HG02943 (cell line): ENCODE measurements around the gene TOP1.
A peak's percentile ranks its signal among the peaks of the same experiment; 100 is the strongest.

Experiments used
- ATAC-seq: cut with Tn5 transposase; IDR thresholded peaks from one replicate; pipeline ENCODE4 v1.9.1; 2021; ENCODE audit warnings: mild to moderate bottlenecking, low read depth, moderate library complexity; ENCODE audit not compliant: unreplicated experiment

The TOP1 gene

GRCh38 chr20:41054070-41054846 lies 25.6 kb downstream of the TOP1 start:
- no peak for ATAC-seq

- ATAC-seq: no peak
Measured at GRCh38 chr20:41054847-41055230, 26.2 kb downstream of the TOP1 start.

GRCh38 chr20:41055679-41056078 lies 27.1 kb downstream of the TOP1 start:
- ATAC-seq: no peak

DNA sequence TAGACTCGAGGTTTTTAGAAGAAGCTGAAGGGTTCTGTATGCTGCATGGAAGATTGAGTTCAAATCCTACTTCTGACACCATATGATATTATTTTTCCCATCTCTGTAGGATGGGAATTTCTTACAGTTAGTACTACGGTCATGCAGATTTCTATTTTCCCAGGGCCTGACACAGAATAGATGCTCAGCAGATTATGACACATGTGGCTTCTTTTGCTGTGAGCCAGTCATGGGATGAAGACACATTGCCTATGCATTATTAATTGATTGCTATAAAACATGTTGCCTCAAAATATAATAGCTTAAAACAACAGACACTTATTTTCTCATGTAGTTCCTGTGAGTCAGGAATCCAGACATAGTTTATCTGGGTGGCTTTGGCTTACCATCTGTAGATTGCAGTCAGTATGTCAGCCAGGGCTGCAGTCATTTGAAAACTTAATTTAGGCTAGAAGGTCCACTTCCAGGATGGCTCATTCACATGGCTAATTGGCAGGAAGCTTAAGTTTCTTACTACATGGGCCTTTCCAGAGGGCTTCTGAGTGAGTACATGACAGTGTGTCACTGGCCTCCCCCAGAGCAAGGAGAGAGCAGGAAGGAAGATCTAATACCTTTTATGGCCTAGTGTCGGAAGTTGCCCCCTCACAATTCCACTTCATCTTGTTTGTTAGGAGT lies 29.5 kb downstream of the TOP1 start:
- no peak for ATAC-seq

DNA sequence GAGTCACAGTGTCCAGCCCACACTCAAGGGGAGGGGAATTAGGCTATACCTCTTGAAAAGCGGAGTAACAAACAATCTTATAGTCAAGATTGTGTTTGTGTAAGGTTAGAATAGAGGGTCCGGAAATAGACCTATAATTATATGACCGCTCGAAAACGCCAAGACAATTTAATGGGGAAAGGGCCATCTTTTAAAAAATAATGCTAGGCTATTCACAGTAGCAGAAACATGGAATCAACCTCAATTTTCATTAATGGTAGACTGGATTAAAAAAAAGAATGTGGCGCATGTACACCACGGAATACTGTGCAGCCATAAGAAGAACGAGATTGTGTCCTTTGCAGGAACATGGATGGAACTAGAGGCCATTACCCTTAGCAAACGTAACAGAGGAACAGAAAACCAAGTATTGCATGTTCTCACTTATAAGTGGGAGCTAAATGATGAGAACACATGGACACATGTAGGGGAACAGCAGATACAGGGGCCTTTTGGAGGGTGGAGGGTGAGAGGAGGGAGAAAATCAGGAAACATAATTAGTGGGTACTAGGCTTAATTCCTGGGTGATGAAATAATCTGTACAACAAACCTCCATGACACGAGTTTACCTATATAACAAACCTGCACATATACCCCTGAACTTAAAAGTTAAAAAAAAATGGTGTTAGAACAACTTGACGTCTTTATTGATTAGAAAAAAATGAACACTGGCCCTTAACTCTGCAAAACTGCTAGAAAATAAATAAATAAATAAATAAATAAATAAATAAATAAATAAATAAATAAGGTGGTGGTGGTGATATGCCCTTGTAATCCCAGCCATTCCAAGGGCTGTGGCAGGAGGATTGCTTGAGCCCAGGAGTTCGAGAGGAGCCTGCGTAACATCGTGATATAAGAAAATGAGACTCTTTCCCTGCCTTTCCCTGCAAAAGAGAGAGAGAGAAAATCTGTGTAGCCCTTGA lies 30.3 kb downstream of the TOP1 start:
- ATAC-seq: no peak

DNA sequence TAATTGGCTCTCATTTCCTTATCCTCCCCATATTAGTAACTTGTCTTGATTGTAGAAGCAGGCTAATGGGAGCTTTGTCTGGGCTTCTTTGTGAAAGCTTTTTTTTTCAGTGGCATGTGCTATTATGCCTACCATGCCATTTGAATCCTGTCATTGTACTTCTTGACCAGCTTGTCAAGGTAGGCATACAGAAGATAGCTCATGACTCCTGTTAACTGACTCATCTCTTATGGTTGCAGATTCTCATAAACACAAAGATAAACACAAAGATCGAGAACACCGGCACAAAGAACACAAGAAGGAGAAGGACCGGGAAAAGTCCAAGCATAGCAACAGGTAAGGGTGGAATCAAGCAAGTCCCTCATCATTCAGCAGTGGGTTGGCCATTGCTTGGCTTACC lies 32.5 kb downstream of the TOP1 start:
- ATAC-seq: no peak

GRCh38 chr20:41063442-41063841 lies 34.8 kb downstream of the TOP1 start:
- no peak for ATAC-seq

DNA sequence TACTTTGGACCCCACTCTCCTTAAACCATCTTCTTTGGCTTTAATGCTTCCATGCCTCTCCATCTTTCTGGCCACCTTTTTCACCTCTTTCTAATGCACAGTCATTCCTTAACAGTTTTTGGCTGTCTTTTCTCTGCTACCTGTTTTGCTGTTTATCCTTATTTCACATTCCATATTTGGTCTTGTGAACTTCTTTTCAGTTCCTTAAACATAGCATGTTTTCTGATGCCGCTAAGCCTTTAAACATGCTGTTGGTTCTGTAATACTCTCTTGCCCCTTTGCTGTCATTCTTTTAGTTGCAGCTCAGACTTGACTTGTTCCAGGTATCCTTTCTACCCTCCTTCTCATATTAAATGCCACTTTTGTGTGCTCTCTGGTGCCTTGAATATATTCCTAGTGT lies 35.8 kb downstream of the TOP1 start:
- ATAC-seq: peak; percentile 59

DNA sequence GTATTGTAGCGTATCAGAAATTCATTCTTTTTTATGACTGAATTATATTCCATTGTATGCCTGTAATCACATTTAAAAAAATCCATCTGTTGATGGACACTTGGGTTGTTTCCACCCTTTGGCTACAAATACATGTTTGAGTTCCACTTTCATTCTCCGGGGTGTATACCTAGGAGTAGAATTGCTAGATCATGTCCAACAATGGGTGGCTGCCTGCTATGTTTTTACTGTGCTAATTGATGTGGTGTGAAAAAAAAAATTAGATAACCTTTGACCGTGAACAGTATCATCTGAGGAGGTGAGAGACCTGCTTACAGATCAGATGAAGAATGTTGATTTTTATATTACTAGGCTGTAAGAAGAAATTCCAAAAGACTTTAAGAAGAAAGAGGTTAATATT lies 37.1 kb downstream of the TOP1 start:
- no peak for ATAC-seq

GRCh38 chr20:41068806-41069205 lies 40.2 kb downstream of the TOP1 start:
- ATAC-seq: no peak

DNA sequence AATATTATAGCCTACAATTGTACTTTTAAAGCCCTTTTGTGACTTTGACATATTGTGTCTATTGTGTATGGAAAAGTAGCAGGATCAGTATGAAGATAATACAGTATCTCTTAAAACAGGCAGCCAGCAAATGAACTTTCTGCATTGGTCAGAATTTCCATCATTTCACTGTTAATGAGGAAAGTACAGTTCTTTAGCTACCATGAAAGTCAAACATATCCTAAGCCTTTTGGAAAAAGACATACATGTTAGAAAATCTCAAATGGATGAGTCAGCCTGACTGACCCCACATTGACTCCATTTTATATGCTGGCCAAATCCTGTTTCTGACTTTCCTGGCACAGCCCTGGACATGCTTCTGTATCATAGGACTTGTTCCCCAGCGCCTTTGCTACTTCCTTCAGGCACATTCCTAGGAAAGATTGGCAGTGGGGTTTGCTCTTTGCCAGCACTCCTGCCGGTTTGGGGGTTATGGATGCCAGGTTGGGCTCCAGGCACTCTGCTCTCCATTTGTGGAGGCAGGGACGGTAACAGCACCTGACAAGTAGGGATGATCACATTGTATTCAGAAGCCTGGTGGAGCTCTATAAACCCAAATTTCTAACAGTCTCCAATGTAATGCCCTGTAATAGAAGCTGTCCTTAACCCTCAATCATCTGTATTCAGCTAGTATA lies 43.7 kb downstream of the TOP1 start:
- ATAC-seq: no peak

DNA sequence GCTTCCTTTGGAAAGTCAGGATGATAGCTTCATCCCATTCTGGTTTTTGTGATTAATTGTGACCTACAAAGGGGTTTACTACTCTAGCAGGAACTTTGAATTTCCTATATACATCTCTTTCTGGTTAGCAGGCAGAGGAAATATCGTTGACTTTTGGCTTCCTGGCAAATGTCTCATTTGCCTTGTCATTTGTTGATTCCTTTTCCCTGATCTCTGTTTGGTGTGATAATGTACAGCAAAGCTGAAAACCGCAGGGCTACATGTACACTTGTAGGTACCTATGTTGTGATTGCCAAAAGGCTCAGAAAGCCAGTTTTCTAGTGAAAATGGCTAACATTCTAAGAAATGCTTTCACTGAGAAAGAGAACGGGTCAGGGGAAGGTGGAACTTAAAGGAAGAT lies 44.3 kb downstream of the TOP1 start:
- no peak for ATAC-seq

DNA sequence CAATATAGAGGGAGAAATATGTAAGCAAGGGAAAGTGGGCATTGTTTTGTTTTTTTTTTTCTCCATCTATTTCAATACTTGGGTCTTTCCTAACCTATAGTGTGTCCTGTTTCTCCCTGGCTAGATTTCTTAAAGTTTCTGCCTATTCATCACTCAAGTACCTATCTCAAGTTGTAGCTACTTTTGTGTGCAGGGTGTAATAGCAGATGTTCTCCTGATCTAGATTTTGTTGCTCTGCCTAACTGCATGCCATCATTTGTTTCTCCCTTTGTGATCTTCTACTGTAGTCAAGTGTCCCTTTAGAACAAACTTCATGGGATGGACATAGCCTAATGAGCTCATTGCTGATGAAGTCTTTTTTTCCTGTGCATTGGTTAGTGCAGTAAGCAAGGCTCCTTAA lies 45.8 kb downstream of the TOP1 start:
- ATAC-seq: no peak

DNA sequence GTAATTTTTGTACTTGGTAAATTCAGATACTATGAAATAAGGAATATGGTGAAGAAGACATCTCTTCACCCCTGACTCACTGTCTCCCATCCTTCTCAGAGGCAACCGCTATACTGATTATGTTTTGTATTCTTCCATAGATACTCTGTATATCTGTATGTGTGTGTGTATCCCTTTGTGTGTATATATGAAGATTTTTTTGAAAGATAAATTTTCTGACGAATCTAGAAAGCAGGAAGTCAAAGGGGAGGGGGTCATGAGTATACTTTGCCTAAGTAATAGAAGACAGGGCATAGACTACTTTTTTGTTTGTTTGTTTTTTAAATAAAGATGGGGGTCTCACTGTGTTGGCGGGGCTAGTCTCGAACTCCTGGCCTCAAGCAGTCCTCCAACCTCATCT lies 48.2 kb downstream of the TOP1 start:
- ATAC-seq: no peak

DNA sequence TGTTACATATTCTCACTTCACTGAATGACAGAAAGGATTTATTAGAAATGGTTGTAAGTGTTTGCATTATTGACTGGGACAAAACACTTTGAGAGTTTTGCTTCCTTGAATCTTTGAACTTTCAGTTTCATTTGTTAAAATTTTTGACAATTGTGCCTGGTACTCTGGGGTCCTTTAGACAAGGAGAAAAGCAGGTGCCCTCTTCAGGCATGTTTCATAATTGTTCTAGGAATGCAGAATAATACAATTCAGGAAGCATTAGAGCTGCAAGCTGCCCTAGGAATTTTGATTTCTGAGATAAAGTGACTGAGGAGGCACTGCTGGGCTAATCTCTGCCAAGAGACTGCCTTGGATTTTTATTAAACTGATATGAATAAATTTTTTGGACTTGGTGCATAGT lies 49.7 kb downstream of the TOP1 start:
- no peak for ATAC-seq

DNA sequence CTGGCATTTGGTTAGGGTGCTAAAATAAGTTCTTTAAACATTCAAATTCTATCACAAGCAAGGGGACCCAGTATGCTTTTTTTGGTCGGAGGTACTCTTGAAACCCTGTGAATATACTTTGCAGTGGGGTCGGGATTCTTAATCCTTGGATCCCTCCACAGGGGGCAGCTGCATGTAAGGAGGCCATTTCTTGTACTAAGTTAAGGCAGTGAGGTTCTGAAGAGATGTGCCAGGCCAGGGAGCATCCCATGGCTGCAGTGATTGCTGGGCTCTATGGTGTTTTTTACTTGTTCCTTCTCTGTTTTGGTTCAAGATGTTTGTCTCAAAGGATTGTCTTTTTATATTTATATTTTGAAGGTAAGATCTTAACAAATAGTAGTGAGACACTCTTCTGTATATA lies 50.4 kb downstream of the TOP1 start:
- no peak for ATAC-seq

- no peak for ATAC-seq
Measured at GRCh38 chr20:41080866-41081265, 52.2 kb downstream of the TOP1 start.

- ATAC-seq: no peak
Measured at GRCh38 chr20:41081276-41081814, 52.7 kb downstream of the TOP1 start.

DNA sequence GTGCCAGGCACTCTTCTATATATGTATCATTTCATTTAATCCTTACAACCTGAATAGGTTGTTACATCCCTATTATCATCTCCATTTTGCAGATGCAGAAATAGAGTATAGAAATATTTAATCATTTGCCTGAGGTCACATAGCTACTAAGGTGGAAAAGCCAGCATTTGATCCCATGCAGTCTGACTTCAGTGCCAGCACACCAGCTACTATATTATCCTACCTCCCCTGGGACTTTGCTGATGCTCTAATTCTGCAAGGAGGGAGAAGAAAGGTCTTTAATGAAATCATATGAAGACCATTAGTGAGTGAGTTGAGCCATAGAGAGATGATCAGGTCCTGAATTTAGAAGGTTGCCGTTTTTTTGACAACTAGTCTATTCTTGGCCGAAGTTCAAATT lies 53.7 kb downstream of the TOP1 start:
- ATAC-seq: no peak

DNA sequence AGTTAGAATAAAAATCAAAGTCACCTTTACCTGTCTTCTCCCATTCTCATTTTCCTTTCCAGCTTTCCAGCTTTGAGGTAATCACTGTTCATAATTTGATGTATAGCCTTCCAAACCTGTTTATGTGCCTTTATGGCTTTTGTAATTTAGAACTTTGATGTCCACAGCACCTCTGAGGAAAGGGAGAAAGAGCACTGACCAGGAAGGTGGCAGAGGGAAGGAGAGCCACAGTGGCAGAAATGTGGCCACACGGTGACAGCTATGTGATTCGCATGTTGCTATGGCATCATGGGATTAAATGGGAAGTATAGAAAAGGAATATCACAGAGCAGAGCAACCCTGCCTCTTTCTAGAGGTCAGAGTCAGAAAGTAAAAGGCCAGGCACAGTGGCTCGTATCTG lies 57.0 kb downstream of the TOP1 start:
- ATAC-seq: no peak
